IMR-90 (cell line): ENCODE measurements around the gene C6orf118.

ENCODE experiments used
- CEBPB ChIP-seq: IDR thresholded peaks from 2 replicates; pipeline ENCODE4 v1.6.1; 2012; ENCODE audit warnings: low read depth, low read length, improper control_type of control experiment
- CTCF ChIP-seq: conservative IDR thresholded peaks from 2 replicates; pipeline ENCODE4 v1.5.1; 2012; ENCODE audit warnings: mild to moderate bottlenecking, low read depth, low read length, improper control_type of control experiment
- ELK1 ChIP-seq: fragments of 150-350 bp; IDR thresholded peaks from 2 replicates; pipeline ENCODE4 v1.6.1; 2016; ENCODE audit warnings: low read depth, mild to moderate bottlenecking, low read length, moderate library complexity, borderline replicate concordance
- MAFK ChIP-seq: IDR thresholded peaks from 2 replicates; pipeline ENCODE4 v1.6.1; 2012; ENCODE audit warnings: low read depth, low read length, improper control_type of control experiment

- TF ChIP-seq CTCF (0 out of 2 replicates have a peak, but pooled peaks have one; percentile 16), MAFK (no peak), CEBPB (no peak), ELK1 (no peak)
Observed at GRCh38 chr6:165245287-165245686, 64.1 kb downstream of the C6orf118 start.
